ENCODE results near the gene PDE1C. TPM values are rescaled to one million over a fixed set of nuclear protein-coding genes. Genes with fewer than 3 reads are reported as not detected.

PDE1C gene
- total RNA-seq, 1 experiment from 2014 or later: 19.1 TPM

DNA sequence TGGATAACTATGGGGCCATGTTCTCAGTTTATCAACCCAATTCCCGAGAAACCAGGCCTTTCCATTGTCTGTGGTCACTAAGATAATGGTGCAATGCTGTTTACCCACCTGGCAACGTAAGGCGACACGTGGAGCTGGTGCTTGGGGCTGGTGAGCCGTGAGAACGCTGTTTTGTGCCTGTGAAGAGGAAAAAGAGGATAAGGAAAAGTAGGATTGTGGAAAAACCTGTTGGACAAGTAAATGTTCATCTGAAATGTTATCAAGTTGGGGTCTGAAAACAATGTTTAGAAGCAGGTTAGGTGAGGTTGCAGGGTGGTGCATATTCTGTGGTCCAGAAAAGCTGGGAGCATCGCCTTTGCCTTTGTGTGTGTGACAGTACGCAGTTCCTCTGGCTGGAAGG lies 294.7 kb downstream of the PDE1C start:
- no peak for DNase-seq (ENCODE audit: low read depth)

DNA sequence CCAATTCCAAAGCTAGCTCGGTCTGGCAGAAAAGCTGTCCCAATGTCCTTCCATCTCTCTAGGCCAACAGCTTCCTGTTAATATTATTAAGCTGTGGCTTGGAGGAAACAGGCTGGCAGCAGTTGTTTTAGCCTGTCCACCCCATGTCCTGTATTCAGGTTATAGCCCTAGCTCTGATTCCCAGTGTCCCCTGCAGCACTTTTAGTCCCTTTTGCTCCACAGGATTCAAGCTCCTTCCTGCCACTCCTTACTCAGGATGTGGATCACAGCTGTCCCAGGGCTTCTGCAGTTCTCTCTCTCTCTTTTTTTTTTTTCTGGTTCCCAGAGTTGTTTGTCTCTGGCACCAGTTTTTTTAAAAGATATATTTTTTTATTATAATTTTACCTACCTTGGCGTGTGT lies 298.0 kb downstream of the PDE1C start:
- DNase-seq (ENCODE audit: low read depth): no peak

DNA sequence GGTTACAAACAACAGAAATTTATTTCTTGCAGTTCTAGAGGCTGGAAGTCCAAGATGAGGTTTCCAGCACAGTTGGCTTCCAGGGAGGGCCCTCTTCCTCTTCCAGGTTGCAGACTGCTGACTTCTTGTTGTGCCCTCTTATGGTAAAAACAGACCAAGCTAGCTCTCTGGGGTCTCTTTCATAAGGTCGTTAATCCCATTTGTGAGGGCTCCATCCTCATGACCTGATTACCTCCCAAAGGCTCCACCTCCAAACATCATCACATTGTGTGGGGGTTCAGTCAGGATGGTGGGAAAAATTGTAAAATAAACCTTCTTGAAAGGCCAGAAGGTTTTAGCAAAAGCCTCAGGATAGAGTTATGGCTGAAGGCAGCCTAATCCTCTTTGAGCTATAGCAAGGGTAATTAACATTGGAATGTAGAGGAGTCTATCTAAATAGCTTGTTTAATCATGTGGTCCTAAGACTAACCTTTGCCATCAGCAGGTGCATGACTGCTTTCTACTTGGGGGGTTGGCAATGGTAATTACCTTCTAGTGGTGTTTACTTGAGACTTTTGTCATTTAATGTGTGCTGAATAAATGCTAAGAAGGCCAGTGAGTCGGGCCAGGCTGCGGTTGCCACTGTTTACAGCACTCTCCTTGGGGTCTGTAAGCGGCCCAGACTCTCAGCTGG lies 302.4 kb downstream of the PDE1C start:
- no peak for DNase-seq (ENCODE audit: low read depth)

DNA sequence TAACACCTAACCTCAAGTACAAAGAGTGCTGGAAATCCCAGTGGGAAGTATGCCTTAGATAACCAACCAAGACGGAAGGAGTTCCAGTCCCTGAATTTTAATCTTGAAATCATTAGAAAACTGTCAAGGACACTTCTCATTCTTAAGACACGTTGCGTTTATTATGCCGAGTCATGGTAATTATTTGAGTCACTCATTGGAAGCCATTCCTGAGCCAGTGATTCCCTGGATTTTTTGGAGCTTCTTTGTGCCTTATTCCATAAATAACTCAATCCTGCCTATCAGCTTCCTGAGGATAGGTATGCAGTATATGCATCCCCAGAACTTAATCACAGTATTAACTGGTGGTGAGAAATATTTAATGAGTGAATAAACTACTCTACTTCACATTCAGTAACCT lies 305.7 kb downstream of the PDE1C start:
- DNase-seq (ENCODE audit: low read depth): peak; percentile 35

DNA sequence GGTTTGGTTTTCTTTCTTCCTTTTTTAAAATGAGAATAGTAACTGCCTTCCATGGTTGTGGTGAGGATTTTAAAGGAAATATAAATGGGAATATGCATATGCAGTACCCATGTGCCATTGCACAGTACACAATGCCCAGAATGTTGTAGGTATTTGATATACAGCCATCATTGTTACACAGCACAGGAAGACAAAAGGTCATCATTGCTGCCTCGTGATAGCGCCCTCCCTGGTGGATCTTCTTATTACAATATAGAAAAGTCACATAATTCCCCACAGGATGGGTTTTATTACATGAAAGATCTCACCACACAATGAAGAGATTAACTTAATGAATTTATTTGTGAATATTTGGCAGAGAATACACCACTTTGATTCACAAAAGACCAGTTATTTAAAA lies 306.7 kb downstream of the PDE1C start:
- DNase-seq (ENCODE audit: low read depth): no peak

DNA sequence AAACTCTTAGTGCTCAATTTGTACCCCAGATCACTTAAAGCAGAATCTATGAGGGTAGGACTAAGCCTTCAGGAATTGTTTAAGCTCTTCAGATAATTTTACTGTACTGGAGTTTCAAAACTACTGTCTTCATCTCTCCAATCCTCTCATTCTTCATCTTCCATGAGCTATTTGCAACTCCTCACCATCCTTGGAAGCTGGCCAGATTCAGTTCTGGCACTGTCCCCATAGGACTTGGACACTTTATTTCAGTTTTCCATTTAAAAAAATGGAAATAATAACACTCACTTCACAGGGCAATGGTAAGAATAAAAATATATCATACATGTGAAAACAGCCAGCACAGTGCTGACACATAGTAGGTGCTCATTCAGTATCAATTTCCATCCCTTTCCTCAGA lies 308.6 kb downstream of the PDE1C start:
- no peak for DNase-seq (ENCODE audit: low read depth)

DNA sequence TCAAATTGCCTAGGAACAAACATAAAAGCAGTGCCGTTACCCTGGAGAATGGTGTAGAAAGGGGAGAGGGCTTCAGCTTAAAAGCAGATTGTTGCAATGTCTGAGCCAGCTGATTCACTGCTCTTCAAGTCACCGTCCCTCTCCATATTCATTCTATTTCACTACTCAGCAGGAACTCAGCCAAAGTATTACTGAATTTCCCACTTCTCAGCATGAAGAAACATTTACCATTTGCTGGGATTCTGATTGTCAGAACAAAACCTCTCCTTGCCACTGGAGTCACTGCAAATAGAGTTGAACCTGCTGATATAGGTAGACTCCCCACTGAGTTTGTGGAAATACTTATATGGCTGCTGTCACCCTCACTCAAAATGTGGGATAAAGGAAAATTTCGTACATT lies 311.5 kb downstream of the PDE1C start:
- no peak for DNase-seq (ENCODE audit: low read depth)

DNA sequence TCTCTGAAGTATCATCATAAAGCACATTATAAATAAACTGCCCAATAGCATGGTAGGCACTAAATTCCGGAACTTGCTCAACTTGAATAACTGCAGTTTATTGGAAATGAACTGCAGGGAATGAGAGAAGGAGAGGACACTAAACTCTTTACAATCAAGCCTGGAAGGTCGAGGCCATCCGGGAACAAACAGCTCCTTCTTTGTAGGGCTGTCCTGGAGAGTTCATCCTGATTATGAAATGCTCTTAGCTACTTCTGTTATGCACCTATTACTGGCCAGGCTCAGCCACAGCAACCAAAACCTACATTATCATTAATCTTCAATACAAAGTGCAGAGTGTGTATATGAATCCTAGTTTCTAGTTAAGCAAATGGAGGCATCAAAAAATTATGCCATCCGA lies 318.5 kb downstream of the PDE1C start:
- no peak for DNase-seq (ENCODE audit: low read depth)

DNA sequence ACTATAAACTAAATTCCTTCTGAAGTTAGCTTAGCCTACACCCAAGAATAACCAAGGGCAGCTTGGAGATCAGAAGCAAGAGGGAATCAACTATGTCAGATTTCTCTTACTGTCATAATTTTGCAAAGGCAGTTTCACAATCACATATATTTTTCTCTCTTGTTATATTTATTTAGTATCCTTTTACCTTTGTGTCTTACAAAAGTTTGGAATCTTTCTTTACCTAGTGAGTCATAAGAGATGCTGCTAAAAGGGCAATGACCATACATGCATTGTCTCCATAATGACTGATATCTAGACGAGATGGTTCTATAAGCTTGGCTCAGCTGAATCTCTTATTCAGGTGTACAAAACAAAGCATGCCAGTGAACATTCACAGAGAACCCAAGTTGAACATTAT lies 322.1 kb downstream of the PDE1C start:
- no peak for DNase-seq (ENCODE audit: low read depth)

DNA sequence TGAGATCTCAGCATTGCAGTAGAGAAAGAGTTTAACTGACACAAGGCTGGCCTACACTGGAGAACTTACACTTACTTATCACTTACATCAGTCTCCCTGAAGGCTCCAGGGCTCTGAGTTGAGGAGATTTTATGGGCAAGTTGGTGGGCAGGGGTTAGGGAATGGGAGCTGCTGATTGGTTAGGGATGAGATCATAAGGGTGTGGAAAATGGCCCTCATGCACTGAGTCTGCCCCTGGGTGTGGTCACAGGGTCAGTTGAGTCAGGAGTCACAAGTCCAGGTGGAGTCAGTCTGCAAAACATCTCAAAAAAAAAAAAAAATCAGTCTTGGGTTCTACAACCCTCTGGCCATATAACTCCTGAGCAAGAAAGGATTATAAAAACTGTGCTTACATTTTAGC lies 322.7 kb downstream of the PDE1C start:
- DNase-seq (ENCODE audit: low read depth): peak; percentile 56

DNA sequence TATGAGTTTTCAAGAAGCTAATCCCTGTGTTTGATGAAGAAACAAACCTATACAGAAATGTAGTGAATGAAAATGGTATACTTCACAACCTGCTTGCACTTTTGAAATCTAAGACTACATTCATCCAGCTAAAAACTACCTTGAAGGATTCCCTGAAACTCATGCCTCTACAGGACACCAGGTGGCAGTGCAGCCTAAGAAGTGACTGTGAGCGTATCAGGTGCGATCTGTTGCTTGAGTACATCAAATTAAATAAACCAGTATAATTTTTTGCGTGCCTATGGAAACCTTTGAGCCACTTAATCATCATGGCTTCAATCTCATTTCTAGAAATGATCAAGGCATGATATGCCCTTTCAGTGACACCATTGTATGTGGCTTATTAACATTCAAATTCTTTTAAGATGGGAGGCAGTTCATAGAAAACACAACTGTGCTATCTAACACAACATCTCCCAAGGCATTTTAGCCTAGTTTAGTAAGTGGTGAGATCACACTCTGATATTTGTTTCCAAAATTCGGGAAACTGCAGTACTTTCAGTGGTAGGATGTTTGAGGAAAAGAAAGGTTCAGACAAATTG lies 325.8 kb downstream of the PDE1C start:
- peak; percentile 73 for DNase-seq (ENCODE audit: low read depth)

DNA sequence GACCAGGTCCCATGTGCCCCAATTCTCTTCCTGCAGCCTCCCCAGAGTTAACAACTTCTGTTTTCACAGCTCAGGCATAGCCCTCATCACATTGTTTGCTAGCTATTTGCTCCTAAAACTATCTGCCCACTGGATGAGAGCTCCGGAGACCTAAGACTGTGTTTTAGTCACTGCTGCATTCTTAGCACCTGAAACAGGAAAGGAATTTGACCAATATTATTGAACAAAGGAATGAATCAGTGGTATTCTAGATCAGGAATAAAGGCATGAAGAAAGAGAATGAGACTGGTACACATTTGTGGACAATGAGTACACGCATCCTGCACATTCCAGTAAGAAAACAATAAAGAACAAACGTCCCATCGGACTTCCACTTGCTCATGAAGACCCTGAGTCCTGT lies 328.4 kb downstream of the PDE1C start:
- no peak for DNase-seq (ENCODE audit: low read depth)

DNA sequence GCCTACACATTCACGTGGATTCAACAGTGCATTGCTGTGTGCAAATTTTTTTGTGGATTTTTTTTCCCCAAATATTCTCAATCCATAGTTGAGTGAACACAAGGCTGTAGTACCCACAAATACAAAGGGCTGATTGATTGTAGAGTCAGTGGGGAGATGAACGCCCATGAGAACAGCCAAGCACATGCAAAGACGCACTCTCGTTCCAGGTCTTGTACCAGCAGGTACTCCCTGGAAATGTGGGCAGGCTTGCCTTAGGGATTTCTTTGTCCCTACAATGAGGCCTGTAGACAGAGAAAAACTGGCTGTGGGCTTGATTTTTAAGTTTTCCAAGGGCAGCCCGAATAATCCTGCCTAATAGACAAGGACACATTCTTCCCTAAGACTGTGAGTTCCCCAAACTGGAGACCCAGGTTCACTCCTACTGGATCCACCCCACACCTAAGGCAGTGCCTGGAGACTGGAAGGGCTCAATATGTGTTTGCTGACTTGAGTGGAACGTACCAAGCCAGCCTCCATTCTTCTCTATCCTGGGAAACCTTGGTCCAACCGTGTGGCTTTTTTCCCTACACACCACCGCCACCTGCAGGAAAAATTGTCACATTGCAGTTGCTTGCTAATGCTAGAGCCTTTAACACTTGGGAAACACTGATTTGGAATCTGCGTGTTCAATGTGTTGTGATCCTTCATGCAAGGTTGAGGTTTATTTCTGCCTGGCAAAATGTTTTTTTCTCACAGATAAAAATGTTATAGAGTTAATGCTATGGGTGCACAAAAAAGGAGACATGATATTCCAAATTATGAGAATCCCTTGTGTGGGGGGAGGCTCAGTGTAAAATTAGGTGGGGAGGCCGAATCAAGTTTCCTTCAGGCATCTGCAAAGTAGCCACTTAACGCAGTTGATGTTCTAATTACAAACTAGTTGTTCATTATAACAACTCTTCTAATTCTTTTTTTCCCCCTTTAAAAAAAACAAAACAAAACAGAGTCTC lies 333.9 kb downstream of the PDE1C start:
- DNase-seq (ENCODE audit: low read depth): peak; percentile 74

DNA sequence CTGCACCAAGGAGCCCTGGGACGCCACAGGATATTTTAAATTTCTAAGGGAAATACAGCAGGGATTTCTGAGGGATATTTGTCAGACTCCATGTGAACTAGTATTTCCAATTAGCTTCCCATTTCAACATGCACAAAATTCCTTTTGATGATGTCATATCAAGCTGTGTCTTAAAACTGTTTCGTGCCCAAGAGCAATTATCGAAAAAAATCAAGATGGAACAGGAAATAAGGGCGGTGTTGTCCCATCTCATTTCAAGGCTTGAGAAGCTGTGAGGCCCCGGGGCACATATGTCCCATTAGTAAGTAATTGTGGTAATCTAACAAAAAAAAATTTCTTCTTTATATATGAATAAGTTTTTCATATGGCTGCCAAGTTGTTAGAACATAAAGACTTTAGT lies 335.8 kb downstream of the PDE1C start:
- DNase-seq (ENCODE audit: low read depth): peak; percentile 84

DNA sequence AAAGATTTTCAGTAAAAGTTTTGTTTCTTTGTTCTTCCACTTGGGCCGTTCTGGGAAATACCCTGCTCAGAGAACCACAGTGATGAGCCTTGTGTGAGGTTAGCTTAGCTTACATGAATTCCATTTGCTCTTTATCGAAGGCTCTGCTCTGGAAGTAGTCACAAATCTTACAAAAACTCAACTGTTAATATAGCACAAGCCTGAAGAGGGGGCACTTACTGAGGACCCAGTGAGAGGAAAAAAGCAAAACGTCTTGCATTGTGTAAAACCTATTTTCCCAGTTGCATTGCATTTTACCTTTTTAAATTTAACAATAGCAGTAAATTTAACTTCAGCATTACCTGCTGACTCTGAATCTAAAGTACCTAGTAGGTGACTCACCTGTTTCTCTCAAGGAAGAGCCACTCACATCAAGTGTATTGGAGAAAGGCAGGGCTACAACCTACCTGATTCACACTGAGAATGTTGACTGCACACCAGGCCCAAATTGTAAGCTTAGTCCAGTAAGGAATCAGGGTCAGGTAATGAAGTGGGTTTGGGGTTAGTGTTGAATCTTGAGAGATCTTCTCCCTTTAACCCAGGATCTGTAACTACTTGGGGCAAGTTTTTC lies 340.9 kb downstream of the PDE1C start:
- no peak for DNase-seq (ENCODE audit: low read depth)

DNA sequence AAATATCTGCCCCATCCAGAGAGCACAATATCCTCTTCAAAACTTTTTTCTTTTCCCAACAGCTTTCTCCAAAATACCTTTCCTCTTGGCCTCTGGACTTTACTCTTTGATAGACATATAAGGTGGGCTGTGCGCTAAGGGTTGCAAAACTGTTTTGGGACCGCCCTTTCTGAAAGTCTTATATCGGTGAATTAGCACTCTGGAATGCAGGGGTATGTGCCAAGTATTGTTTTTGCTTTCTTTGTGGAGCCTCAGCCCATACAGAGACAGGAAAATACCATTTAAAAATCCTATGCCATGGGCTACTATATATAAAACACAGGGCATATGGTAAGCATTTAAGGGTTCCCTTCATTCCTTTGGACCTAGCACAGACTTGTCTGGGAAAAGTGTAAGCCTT lies 345.5 kb downstream of the PDE1C start:
- peak; percentile 55 for DNase-seq (ENCODE audit: low read depth)

DNA sequence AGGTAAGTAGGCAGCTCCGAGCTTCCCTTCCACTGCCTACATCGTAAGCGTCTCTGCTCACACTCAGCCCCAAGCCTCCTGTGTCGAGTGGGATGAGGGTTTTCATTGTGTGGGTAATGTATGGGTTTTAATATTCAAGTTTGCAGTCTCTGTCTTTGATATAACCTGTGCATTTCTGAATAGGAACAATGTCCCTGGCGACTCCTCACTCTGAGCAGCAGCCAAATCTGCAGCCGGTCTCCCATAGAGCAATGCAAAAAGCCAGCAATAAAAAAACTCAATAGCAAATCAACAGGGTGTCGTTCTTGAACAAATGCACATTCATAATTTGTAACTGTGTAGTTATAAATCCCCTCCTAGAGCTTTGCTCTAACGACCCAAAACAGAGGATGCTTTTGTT lies 349.8 kb downstream of the PDE1C start:
- DNase-seq (ENCODE audit: low read depth): no peak

DNA sequence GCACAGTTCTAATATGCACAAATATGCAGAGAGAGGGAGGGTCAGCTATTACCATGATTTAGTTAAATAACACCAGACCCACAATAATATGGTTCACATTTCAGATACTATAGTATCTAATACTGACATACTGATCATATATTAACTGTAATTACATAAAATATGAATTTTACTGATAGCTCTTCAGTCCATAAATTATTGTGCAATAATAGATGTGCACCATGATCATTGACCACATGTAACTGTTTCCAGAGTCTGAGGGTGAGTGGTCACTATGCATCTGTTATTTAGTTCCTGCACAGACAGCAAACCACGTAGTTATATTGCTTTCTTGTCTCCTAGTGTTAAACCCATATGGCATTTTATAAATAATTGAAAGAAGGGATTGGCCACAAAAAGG lies 353.9 kb downstream of the PDE1C start:
- DNase-seq (ENCODE audit: low read depth): no peak

DNA sequence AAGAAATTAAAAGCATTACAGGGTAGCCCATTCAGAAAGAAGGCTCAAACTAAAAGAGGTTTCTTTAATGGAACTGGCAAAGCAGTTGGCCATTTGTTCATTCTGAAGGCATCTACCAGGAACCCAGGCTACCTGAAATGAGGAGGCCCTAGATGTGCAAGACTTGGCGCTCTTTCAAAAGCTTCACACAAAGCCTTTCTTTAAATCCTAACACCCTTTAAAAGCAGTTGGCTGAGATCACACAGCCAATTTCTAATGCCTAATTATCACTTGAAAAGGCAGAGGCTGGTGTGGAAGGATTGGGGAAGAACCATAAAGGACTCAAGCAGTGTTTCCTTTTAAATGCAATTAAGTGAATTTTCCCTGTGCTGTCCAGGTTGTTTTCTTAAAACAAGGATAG lies 360.0 kb downstream of the PDE1C start:
- no peak for DNase-seq (ENCODE audit: low read depth)

DNA sequence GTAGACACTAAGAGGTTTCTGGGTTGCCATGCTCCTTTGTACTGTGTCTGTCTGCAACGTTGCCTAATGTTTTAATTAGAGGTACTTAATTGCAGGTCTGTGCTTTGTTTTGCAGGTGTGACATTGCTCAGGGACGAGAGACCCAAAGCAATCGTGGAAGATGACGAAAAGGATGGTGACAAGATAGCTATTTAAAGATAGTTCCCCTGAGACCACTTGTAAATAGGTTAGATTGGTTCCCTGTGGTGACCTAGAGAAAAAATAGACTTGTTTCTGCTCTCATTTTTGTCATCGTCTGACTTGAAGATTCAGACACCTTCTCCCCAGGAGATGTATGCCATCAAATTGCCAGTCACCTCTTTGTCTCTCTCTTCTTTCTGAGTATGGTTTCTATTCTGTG lies 363.1 kb downstream of the PDE1C start:
- DNase-seq (ENCODE audit: low read depth): no peak

DNA sequence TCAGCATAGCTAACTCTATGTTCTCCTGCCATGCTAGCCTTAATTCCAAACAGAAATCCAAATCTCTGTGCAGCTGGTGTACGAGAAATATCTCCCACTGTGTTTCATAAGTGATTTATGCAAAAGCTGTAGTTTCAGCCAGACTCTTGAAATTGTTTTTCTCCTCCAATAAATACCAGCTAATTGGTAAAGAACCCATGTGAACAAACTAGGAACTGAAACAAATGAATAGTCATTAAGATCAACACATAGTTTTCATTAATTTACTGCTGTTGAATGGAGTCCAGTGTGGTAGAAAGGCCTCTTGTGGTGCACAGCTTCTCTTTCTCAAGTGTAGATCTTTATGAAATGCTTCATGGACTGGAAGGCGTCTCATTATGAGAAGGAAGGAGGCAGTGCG lies 364.8 kb downstream of the PDE1C start:
- DNase-seq (ENCODE audit: low read depth): no peak

DNA sequence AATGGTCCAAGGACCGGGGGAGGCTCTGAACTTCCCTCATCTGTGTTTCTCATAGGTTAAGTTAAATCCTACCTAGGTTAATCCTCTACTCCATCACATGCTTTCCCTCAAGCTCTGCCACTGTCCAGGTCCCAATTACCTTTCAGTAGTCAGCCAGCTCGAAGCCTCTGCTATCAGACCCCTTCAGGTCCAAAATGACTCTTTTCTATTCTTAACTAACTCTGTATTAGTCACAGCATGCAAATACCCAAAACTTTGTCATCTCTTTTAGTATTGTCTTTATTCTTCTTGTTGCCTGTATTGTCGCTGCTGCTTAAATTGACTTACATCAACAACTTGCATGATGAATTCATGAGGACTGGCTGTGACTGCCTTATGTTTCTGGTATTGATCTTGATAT lies 367.9 kb downstream of the PDE1C start:
- no peak for DNase-seq (ENCODE audit: low read depth)

All from RPMI7951 (cell line).